RKO (cell line): ENCODE data around the gene C5orf52.
"Not testable (repeated sequence)": the region's sequence is repeated elsewhere in the genome, so short reads cannot be mapped to it uniquely, and the experiment has no call there.

ENCODE experiments used
- DNase-seq: peaks from one replicate; pipeline ENCODE4 v3.0.0-alpha.2; 2016; ENCODE audit warnings: low spot score

C5orf52 gene

GRCh38 chr5:157670662-157671591 lies at the start of gene C5orf52:
TSS of gene C5orf52 (plus strand) at chr5:157671533. CDS start at chr5:157671615, 82 bp downstream.
- DNase-seq: no peak

GRCh38 chr5:157624144-157624543 lies 47.2 kb upstream of the C5orf52 start:
- no peak for DNase-seq

DNA sequence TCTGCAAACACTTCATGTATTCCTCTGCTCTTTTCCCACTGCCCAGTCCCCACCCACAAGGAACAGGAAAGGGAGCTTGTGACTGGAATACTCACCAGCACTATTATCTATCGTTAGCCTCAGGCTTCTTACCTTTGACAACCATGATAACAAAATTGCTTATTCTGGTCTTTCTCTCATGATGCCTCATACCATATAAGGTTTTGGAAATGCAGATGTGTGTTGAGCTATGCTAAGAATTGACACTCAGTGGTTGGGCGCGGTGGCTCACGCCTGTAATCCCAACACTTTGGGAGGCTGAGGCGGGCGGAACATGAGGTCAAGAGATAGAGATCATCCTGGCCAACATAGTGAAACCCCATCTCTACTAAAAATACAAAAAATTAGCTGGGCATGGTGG lies 44.5 kb upstream of the C5orf52 start:
- DNase-seq: no peak

- DNase-seq: no peak
These were observed 41.0 kb upstream of the C5orf52 start for GRCh38 chr5:157630341-157630740.

GRCh38 chr5:157640406-157641066 lies 30.8 kb upstream of the C5orf52 start:
- no peak for DNase-seq

DNA sequence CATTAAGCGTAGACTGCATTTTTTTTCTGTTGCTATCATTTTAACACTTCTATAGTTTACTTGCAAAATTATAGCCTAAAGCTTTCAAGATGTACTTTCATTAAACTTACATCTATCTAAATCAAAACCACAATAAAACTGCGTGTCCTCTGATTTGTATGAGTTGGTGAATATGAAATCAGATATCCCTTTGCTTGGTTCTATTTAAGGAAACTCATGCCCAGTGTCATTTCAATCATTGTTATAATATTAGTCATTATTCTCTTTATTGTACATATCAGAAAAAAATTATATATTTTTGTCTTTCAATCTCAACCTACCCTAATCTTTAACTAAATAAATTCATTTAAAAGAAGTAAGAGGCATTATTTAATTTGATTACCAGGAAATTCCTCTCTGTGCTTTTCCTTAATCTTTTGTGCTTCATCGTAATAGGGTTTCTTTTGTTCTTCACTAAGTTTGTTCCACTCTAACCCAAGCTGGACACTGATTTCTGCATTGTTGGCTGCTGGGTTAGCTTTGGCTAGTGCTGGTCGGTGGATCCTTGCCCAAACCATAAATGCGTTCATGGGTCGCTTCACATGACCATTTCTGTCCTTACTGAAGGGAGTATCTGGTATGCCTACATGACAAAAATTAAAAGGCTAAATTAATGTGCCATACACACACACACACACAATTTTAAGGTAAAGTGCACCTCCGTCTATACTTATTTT lies 22.9 kb upstream of the C5orf52 start:
- no peak for DNase-seq

GRCh38 chr5:157649101-157649500 lies 22.2 kb upstream of the C5orf52 start:
- no peak for DNase-seq

GRCh38 chr5:157650991-157651611 lies 20.2 kb upstream of the C5orf52 start:
- no peak for DNase-seq

DNA sequence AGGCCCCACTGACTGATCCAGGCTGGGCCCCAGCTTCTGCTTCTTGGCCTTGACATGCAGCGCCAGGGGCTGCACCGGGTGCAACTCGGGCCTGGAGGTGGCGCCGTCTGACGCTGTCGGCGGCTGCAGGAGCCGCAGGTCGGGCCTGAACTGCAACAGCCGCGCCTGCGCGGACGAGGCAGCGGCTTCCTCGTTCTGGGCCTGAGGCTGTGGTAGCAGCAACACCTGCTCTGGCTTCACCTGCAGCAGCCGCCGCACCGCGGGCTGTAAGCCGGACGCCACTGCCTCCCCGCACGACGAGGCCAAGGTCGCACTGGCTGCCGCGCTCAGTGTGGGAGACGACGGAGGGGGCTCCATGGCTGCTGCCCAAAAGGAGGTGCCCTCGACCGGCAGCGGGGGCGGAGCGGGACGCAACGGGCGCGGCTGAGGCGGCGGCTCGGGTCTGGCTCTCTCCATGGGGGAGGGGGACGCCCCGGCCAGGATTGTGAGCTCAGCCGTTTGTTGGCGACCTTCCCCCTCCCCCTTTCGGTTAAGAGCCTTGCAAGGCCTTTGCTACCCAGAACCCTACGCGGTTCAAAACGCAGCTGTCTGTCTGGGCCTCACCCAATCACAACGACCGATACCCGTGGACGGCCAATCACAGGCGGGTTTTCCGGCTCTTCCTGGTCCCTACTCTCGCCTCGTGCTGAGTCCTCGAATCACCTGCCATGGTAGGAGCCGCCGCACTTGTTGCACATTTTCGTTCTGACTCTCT lies 19.5 kb upstream of the C5orf52 start:
- DNase-seq: no peak

DNA sequence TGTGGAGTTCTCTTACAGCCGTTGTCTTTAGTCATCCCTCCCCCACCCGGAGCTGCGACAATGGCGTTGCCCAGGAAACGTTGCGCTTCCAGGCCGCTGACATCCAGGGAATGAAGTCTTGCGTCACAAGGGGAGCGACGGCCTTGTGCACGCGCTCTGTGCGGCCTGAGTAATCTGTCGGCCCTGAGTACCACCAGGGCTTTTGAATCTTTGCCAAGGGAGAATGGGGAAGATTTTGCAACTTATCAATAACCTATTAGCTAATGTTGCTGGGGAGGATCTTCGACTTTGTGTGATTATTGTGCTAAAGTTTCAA lies 19.0 kb upstream of the C5orf52 start, which contains the start of gene SOX30:
SOX30 (minus strand) TSS at position 62 of the 316 bp plus-strand sequence. CDS start 360 bp downstream, outside the sequence.
- DNase-seq: no peak

GRCh38 chr5:157657516-157657915 lies 13.8 kb upstream of the C5orf52 start:
- no peak for DNase-seq

DNA sequence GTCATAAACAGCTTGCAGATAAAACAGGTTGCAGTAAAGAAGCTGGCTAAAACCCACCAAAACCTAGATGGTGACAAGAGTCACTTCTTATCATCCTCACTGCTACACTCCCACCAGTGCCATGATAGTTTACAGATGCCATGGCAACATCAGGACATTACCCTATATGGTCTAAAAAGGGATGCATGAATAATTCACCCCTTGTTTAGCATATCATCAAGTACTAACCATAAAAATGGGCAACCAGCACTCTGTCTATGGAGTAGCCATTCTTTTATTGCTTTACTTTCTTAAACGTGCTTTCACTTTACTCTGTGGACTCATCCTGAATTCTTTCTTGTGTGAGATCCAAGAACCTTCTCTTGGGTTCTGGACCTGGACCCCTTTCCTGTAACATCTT lies 12.4 kb upstream of the C5orf52 start:
- no peak for DNase-seq

DNA sequence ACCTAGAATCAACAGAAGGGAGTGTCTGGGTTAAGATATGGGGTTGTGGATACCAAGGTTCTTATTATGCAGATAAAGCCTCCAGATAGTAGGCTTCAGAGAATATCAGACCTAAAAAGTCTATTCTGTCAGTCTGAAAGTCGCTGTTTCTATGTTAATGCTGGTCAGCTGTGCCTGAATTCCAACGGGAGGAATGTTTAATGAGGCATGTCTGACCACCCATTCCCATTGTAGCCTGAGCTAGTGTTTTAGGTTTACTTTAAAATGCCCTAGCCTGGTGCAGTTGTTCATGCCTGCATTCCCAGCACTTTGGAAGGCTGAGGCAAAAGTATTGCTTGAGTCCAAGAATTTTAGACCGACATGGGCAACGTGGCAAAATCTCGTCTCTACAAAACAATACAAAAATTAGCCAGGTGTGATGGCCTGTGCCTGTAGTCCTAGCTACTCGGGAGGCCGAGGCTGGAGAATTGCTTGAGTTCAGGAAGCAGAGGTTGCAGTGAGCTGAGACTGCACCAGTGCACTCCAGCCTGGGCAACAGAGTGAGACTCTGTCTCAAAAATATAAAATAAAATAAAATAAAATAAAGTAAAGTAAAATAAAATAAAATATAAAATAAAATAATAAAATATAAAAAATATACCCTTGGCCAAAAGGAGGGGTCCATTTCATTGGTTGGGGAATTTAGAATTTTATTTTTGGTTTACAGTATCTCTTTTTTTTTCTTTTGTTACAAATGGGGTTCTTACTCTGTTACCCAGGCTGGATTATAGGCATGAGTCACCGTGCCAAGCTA lies 11.3 kb upstream of the C5orf52 start:
- no peak for DNase-seq

DNA sequence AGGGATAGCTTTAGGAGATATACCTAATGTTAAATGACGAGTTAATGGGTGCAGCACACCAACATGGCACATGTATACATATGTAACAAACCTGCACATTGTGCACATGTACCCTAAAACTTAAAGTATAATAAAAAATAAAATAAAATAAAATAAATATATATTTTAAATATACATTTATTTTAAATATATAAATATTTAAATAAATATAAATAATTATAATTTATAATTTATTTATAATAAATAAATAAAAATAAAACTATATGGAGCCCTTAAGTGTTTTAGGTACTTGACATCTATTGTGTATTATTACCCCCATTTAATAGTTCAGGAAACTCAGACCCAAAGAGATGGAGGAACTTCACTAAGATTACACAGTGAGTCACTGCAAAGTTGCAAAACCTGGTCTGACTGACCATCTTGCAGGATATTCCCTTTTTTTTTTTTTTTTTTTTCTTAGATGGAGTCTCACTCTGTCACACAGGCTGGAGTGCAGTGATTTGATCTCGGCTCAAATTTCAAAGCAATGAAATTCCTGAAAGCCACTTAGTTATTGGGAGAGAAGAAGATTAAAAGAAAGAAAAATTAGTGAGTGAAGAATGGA lies 5.8 kb upstream of the C5orf52 start:
- DNase-seq: peak; percentile 32

DNA sequence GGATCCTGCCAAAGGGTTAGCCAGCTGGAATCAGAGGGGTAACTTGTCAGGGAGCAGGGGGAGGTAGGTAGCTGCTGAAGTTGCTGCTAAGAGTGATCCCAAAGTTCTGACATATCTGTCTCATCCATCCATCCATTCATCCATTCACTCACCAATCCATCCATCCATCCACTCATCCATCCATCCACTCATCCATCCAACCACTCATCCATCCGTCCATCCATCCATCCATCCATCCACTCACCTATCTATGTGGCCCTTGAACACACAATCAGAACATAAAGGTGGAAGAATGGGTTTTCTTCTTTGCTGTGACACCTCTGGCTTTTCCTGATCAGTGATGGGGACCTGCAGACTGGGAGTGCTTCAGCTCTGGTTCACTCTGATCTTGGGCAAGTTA lies 3.0 kb upstream of the C5orf52 start:
- DNase-seq: no peak

DNA sequence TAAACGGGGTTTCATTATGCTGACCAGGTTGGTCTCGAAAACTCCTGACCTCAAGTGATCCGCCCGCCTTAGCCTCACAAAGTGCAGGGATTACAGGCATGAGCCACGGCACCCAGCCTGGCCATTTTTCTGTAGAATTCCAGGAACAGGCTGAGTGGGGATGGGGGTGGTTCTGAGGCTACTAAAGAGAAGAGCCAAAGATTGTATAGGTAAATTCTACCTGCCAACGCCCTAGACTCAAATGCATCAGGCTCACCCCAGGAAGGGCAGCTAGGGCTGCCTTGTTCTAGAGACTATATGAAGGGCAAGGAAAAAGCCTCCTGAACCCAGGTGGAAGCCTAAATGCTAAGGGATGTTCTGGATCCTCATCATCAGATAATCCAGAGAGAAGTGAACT lies 1.6 kb upstream of the C5orf52 start:
- no peak for DNase-seq

GRCh38 chr5:157671592-157672330 lies 428 bp downstream of the C5orf52 start:
- no peak for DNase-seq

- DNase-seq: no peak
These were observed 1.6 kb downstream of the C5orf52 start for GRCh38 chr5:157672976-157673375.

DNA sequence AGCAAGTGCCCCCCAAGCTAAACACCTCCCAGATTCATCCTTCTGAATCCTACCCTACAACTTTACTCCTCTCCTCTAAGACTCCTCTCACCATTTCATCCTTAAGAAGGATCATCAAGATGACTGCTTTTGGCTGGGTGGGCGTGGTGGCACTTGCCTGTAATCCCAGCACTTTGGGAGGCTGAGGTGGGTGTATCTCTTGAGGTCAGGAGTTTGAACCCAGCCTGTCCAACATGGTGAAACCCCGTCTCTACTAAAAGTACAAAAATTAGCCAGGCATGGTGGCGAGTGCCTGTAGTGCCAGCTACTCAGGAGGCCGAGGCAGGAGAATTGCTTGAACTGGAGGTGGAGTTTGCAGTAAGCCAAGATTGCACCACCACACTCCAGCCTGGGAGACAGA lies 3.0 kb downstream of the C5orf52 start:
- DNase-seq: not testable (repeated sequence)

- no peak for DNase-seq
These were observed 6.6 kb downstream of the C5orf52 start for GRCh38 chr5:157677931-157678330.
